Right cardiac atrium (tissue), 5 donors: ENCODE data around the gene ZDHHC3. TPM values are rescaled to one million over a fixed set of nuclear protein-coding genes. Genes with fewer than 3 reads are reported as not detected.
"Not testable (repeated sequence)": the region's sequence is repeated elsewhere in the genome, so short reads cannot be mapped to it uniquely, and the experiment has no call there.

Experiments used
- ATAC-seq, 2 donors: fragments of 200-7000 bp; cut with Tn5 transposase; one replicate each; pipeline versions ENCODE4 v1.8.0 to v1.9.1; 2020; ENCODE audit warnings: moderate library complexity in 2 of 2, mild to moderate bottlenecking in 1 of 2
- DNase-seq, 3 donors: peaks; one replicate each; pipeline ENCODE4 v3.0.0-alpha.2; 2020
- H3K27ac ChIP-seq: one replicate; pipeline ENCODE4 v1.5.1; 2013; ENCODE audit warnings: mild to moderate bottlenecking, low read length, control low read depth, moderate library complexity
- H3K27me3 ChIP-seq: one replicate; pipeline ENCODE4 v1.6.1; 2013; ENCODE audit not compliant: control insufficient read depth, insufficient read depth
- H3K4me1 ChIP-seq: one replicate; pipeline ENCODE4 v1.6.1; 2013; ENCODE audit warnings: low read length; ENCODE audit not compliant: control insufficient read depth, insufficient read depth
- H3K4me3 ChIP-seq: one replicate; pipeline ENCODE4 v1.5.1; 2013; ENCODE audit warnings: low read length, control low read depth
- H3K9me3 ChIP-seq: one replicate; pipeline ENCODE4 v1.6.1; 2013; ENCODE audit warnings: low read length; ENCODE audit not compliant: control insufficient read depth
- WGBS: extraction: QIAGEN DNeasy Blood & Tissue Kit; methylation state at CpG from one replicate; pipeline ENCODE4 v1.1.7; 2013; 5-methylcytosine and 5-hydroxymethylcytosine counted together
- intact Hi-C, 4 donors: fragments of 100-400 bp; cut with DNase I; formaldehyde crosslinking; loops; one replicate each; pipeline versions ENCODE4 v1.11.0 to v1.14.0; 2022 to 2023
- polyA plus RNA-seq: library from polyadenylated mRNA; stranded (reverse); fragments of 200-250 nt; gene quantifications from one replicate; pipeline ENCODE4 v1.2.3, GENCODE V29; 2013
- total RNA-seq, 4 donors: library from RNA; stranded (reverse); fragmentation: NEBNext Ultra II Directional; extraction: Animal tissue kit (Norgen Biotek cat#: 25700); gene quantifications; one replicate each; pipeline ENCODE4 v1.2.1, GENCODE V29; 2021
- donor health status: healthy with polysubstance abuse.
- donor health status: DM: no; HTN: yes; CAD: no.
- donor health status: DM: no; HTN: no; CAD: no.
- donor health status: DM: no; HTN: yes; CAD: no; lungs with severe emphysema.
- donor health status: DM: yes; HTN: yes; CAD: no.

ZDHHC3 gene
- total and polyA plus RNA-seq, 5 donors, result 23.9 to 57.6 (median 40.6) TPM

DNA sequence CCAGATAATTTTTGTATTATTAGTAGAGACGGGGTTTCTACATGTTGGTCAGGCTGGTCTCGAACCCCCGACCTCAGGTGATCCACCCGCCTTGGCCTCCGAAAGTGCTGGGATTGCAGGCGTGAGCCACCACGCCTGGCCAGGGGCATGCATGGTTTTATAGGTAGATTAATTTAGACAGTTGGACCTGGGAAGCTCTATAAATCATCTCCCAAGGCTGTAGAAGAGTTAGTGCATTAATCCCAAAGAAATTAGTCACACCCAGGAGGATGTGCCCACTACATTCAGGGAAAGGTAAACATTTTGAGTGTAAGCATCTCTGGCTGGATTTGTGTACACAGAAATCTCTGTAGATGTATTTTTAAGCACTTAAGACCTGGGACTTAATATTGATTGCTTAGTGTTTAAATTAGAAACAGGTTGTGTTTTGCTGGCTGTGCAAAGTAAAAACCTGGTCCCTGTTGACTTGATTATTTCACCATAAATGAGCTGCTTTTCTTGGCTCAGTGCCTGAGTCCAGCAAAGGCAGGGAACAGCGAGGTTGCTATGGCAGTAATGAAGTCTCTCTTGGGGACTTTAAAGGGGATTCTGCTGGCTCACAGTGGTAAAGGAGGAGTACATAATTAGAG, 19.3 kb upstream of the ZDHHC3 start:
- no peak overlapping the region for H3K27ac ChIP-seq

GRCh38 chr3:44993471-44994205, 17.7 kb upstream of the ZDHHC3 start:
- no peak overlapping the region for H3K27ac ChIP-seq
- ATAC-seq (peak in 1 of 2 donors; percentile 15), DNase-seq (no peak)
- H3K27me3 ChIP-seq, result no peaks in the 10 kb centered on the region
- H3K9me3 ChIP-seq, result no peaks in the 10 kb centered on the region
- intact Hi-C loops, result no loop called here
- H3K4me1 ChIP-seq, result peaks cover 5% of the 10 kb centered on the region
- H3K4me3 ChIP-seq, result no peak overlapping the region

More for the DNA sequence above, 19.3 kb upstream of the ZDHHC3 start:
- Histone ChIP-seq H3K9me3 (no peaks in the 10 kb centered on the region), H3K4me3 (no peak overlapping the region), H3K4me1 (peaks cover 5% of the 10 kb centered on the region), H3K27me3 (no peaks in the 10 kb centered on the region)
- DNase-seq, result peak; percentile 66 to 72 (median 69)
- intact Hi-C loops, result no loop called here
- 83% methylated on average over 8 of the region's 8 CpGs for WGBS
- ATAC-seq, result peak; percentile 70 to 79

GRCh38 chr3:44992555-44993470, 16.8 kb upstream of the ZDHHC3 start:
- peak in 2 of 3 donors; percentile 71 for DNase-seq
- Histone ChIP-seq H3K4me1 (peaks cover 5% of the 10 kb centered on the region), H3K27me3 (no peaks in the 10 kb centered on the region), H3K4me3 (no peak overlapping the region), H3K9me3 (no peaks in the 10 kb centered on the region), H3K27ac (no peak overlapping the region)
- intact Hi-C loops, result no loop called here
- no peak for ATAC-seq
- whole genome bisulfite sequencing, result 70% methylated on average over 7 of the region's 7 CpGs

DNA sequence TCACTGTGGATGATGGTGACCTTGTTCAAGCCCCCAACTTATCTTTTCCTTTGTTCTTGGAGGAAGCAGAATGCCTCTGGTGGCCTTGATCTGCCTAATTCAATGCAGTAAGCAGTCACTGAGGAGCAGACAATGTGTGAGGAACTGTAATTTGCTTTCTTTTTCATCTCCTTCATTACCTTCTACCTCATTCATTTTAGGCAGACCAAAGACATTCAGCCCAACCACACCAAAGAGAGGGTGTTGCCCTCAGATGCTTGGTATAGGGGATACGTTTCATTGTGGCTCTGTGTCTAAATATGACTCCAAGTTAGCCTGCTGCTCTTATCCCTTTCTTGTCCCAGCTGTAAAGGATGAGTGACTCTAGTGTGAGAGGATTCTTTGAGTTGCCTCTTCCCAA, 15.4 kb upstream of the ZDHHC3 start:
- DNase-seq (no peak), ATAC-seq (no peak)
- Histone ChIP-seq H3K4me1 (peaks cover 5% of the 10 kb centered on the region), H3K27me3 (no peaks in the 10 kb centered on the region), H3K4me3 (no peak overlapping the region), H3K27ac (no peak overlapping the region), H3K9me3 (no peaks in the 10 kb centered on the region)
- intact Hi-C loops, result no loop called here
- WGBS, result 94% methylated on average over 1 of the region's 1 CpG

GRCh38 chr3:44989636-44990373, 13.8 kb upstream of the ZDHHC3 start:
- H3K27ac ChIP-seq, result no peak overlapping the region
- no peak overlapping the region for H3K4me3 ChIP-seq
- intact Hi-C loops, result loop anchor here in 1 of 4 donors (10.0 kb wide), 1 partner anchor 45 kb away; no protein-coding TSS in a partner anchor
- H3K27me3 ChIP-seq, result no peaks in the 10 kb centered on the region
- WGBS, result 81% methylated on average over 1 of the region's 1 CpG
- DNase-seq (no peak), ATAC-seq (peak in 1 of 2 donors; percentile 28)
- no peaks in the 10 kb centered on the region for H3K9me3 ChIP-seq
- peaks cover 3% of the 10 kb centered on the region for H3K4me1 ChIP-seq

GRCh38 chr3:44989141-44989540, 13.2 kb upstream of the ZDHHC3 start:
- Histone ChIP-seq H3K4me3 (no peak overlapping the region), H3K9me3 (no peaks in the 10 kb centered on the region), H3K4me1 (no peaks in the 10 kb centered on the region), H3K27ac (no peak overlapping the region), H3K27me3 (no peaks in the 10 kb centered on the region)
- 90% methylated on average over 8 of the region's 8 CpGs for WGBS
- ATAC-seq (no peak), DNase-seq (no peak)
- intact Hi-C loops, result loop anchor here in 1 of 4 donors (10.0 kb wide), 1 partner anchor 46 kb away; no protein-coding TSS in a partner anchor

- DNase-seq (no peak), ATAC-seq (no peak)
- no peak overlapping the region for H3K4me3 ChIP-seq
- H3K27ac ChIP-seq, result no peak overlapping the region
- no peaks in the 10 kb centered on the region for H3K9me3 ChIP-seq
- 92% methylated on average over 2 of the region's 2 CpGs for WGBS
- intact Hi-C loops, result loop anchor here in 1 of 4 donors (10.0 kb wide), 1 partner anchor 47 kb away; no protein-coding TSS in a partner anchor
- H3K4me1 ChIP-seq, result peaks cover 2% of the 10 kb centered on the region
- H3K27me3 ChIP-seq, result no peaks in the 10 kb centered on the region
Measured at GRCh38 chr3:44988073-44988472, 12.1 kb upstream of the ZDHHC3 start.

DNA sequence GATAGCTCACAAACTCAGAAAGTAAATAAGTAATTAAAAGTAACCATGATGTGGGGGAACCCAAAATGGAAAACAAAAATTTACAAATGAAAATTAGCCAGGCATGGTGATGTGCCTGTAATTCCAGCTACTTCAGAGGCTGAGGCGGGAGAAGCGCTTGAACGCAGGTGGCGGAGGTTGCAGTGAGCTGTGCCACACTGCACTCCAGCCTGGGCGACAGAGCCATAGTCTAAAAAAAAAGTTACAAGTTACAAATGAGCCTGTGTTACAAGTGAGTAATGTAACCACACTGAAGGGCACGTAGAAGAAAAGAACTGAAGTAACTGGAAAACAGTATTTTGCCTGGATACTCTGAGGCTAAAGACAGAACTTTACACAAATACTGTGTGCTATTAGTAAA, 11.4 kb upstream of the ZDHHC3 start:
- intact Hi-C loops, result loop anchor here in 1 of 4 donors (10.0 kb wide), 1 partner anchor 47 kb away; no protein-coding TSS in a partner anchor
- 94% methylated on average over 6 of the region's 6 CpGs for WGBS
- ATAC-seq, result no peak
- Histone ChIP-seq H3K9me3 (no peaks in the 10 kb centered on the region), H3K4me3 (no peak overlapping the region), H3K27ac (no peak overlapping the region), H3K4me1 (peaks cover 2% of the 10 kb centered on the region), H3K27me3 (no peaks in the 10 kb centered on the region)
- DNase-seq, result no peak

GRCh38 chr3:44986330-44986729, 10.4 kb upstream of the ZDHHC3 start:
- not testable (repeated sequence) for H3K27ac ChIP-seq, H3K9me3 ChIP-seq, H3K4me1 ChIP-seq, H3K27me3 ChIP-seq, H3K4me3 ChIP-seq, DNase-seq, ATAC-seq
- intact Hi-C loops, result loop anchor here in 1 of 4 donors (10.0 kb wide), 1 partner anchor 48 kb away; no protein-coding TSS in a partner anchor
- 98% methylated on average over 14 of the region's 14 CpGs for WGBS

DNA sequence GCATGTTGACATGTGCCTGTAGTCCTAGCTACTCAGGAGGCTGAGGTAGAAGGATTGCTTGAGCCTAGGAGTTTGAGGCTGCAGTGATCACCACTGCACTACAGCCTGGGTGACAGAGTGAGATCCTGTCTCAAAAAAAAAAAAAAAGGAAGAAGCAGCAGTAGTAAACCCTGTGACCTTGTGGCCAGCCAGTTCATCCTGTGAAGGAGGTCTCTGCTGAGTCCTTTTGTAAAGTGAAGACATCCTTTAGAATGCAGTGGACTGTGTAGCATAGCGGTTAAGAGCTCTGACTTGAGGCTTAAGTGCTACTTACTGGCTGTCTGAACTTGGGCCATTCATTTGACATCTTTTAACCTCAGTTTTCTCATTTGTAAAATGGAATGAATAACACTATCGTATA, 8.4 kb upstream of the ZDHHC3 start:
- intact Hi-C loops, result loop anchor here in 1 of 4 donors (10.0 kb wide), 1 partner anchor 50 kb away; no protein-coding TSS in a partner anchor
- H3K27ac ChIP-seq, result no peak overlapping the region
- H3K4me1 ChIP-seq, result peaks cover 2% of the 10 kb centered on the region
- 92% methylated on average over 2 of the region's 2 CpGs for WGBS
- DNase-seq (no peak), ATAC-seq (no peak)
- no peaks in the 10 kb centered on the region for H3K9me3 ChIP-seq
- H3K27me3 ChIP-seq, result no peaks in the 10 kb centered on the region
- H3K4me3 ChIP-seq, result no peak overlapping the region
